Measurements from ENCODE around the gene C11orf91. TPM values are rescaled to one million over a fixed set of nuclear protein-coding genes. Genes with fewer than 3 reads are reported as not detected.
"Not testable (repeated sequence)": the region's sequence is repeated elsewhere in the genome, so short reads cannot be mapped to it uniquely, and the experiment has no call there.

C11orf91 gene
- total RNA-seq, 1 donor: not detected

DNA sequence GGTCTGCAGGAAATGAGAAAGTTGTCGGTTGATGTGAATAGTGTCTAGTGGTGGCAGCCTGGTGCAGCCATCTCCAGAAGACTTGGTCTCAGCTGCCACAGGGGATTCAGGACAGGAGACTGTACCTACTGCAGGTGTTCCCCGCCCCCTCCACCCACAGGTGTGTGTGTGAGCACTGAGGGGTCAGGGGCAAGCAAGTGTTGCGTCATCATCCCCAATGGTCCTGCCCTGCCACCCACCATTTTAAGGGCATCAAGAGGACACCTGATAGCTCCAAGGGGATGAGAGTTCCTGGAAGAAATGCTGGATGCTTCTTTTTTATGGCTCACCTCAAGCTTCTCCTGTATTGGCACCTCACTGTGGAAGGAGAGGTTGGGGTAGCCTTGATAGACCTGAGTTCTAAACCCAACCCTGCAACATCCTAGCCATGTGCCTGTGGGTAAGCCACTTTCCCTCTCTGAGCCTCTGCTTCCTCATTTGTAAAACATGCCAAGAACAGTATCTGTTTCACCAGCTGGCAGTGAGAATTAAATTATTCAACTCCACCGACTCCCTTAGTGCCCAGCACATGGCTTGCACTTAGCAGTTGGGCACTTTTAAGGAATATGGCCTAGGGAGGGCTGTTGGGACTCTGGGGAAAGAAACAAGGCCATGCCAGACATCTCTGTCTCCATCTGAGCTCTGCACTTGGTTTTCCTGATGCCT, 6.1 kb downstream of the C11orf91 start:
- Histone ChIP-seq H3K4me1 (ENCODE audit: insufficient read depth, low read length) (no peaks in the 10 kb centered on the region), H3K27me3 (ENCODE audit: insufficient read depth, low read length) (no peaks in the 10 kb centered on the region), H3K4me3 (ENCODE audit: low read length) (no peak overlapping the region), H3K9me3 (ENCODE audit: low read depth, low read length) (no peaks in the 10 kb centered on the region)

DNA sequence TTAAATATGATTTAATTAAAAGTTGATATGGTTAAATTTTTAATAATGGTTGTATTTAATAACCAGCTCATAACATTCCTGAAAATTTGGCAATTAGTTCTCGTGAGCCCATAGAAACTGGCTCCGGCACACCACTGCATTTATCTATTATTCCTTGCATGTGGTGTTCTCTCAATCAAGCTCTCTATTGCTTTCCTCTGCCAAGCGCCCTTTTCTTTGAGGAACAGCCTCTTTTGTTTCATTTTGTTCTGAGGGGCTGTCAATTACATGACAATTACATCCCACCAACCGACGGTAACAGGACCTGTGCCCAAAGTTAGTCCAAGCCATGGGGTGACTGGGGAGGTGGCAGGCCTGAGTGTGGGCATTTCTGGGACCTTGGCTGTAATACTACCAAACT, 8.1 kb downstream of the C11orf91 start:
- no peaks in the 10 kb centered on the region for H3K27me3 ChIP-seq (ENCODE audit: insufficient read depth, low read length)

DNA sequence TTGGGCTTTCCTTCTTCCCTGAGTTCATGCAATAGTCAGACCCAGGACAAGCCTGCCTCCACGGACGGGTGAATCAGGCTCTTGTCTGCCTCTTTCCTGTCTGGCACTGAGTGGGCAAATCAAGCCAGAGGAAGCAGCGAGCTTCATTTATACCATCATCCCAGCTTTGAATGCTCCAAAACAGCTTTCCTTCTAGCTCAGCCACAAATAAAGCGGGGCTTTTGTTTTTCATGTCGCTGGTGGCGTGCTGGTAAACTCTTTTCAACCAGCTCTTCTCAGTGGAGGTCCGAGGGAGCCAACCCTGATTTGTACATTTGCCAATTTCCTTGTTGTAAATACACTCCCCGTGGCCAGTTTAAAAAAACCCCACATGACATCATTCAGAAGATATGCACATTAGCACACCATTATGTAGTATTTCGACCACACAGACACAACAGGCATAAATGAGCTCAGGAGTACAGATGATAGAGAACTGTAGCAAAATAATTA, 8.6 kb downstream of the C11orf91 start:
- Histone ChIP-seq H3K4me3 (ENCODE audit: low read length) (no peak overlapping the region), H3K9me3 (ENCODE audit: low read depth, low read length) (no peaks in the 10 kb centered on the region), H3K4me1 (ENCODE audit: insufficient read depth, low read length) (no peaks in the 10 kb centered on the region), H3K27me3 (ENCODE audit: insufficient read depth, low read length) (no peaks in the 10 kb centered on the region)

More for the DNA sequence above, 8.1 kb downstream of the C11orf91 start:
- Histone ChIP-seq H3K4me1 (ENCODE audit: insufficient read depth, low read length) (no peaks in the 10 kb centered on the region), H3K9me3 (ENCODE audit: low read depth, low read length) (no peaks in the 10 kb centered on the region), H3K4me3 (ENCODE audit: low read length) (no peak overlapping the region)

DNA sequence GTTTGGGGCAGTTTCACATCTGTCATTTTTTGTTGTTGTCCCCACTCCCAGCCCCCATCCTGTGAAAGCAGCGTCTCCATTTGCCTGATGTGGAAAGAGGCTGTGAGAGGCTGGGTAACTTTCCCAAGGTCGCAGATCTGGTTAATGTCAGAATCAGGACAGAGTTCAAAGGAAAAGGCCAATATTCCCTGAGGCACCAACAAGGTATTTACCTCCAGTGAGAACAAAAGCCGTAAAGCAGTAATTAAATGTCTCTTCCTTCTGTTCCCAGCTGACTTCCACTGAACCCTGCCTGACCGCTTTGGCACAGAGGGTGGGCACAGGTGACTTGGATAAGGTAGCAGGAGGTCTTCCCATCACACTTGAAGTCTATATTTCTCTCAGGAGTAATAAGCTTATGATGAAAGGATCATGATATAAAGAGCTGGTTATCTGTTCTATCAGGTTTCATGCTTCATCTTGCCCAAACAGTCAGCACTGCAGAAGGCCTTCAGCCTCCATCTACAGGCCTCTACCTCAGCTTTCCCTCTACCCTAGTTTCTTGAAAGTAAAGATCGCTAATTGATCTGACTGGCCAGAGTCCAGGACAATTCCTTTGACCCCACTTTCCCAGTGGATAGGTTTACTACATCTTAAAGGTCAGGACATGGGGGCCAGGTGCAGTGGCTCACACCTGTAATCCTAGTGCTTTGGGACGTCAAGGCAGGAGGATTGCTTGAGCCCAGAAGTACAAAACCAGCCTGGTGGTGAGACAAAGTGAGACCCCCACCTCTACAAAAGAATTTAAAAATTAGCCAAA, 9.4 kb downstream of the C11orf91 start:
- Histone ChIP-seq H3K9me3 (ENCODE audit: low read depth, low read length) (no peaks in the 10 kb centered on the region), H3K4me3 (ENCODE audit: low read length) (no peak overlapping the region), H3K4me1 (ENCODE audit: insufficient read depth, low read length) (no peaks in the 10 kb centered on the region), H3K27me3 (ENCODE audit: insufficient read depth, low read length) (no peaks in the 10 kb centered on the region)

DNA sequence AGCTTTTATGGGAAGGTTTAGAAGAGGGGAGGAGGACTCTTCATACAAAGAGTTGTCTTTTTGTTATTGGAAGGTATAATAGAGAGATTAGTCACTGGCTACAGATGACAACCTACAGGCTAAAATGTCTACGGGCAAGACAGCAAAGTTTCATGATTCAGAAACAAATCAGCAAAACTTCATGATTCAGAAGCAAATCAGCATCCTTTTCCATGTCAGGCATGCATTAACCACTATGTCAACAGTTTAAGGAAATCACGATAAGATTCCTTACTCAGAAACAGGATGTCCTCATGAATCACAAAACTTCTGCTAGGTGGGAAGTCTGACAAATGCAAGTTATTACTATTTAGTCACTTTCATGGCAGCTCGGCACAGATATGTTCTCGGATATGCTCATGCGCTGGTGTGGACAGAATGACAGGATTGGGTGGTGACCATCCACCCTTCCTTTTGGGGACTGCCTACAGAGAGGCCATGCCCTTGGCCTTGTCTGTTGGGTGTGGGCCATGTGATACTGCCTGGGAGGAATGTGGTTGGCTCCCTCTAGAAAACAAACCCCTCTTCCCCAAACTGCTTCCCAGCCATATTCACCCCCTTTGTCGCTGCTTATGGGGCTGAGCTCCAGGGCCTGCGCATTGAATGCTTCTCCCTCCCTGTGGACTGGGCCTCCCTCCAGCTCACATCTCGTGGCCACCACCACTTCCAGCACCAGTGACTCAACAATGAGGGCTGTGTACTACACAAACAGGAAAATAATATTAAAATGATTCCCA, 10.1 kb downstream of the C11orf91 start:
- H3K9me3 ChIP-seq (ENCODE audit: low read depth, low read length): no peaks in the 10 kb centered on the region
- no peaks in the 10 kb centered on the region for H3K4me1 ChIP-seq (ENCODE audit: insufficient read depth, low read length)
- H3K4me3 ChIP-seq (ENCODE audit: low read length): no peak overlapping the region
- H3K27me3 ChIP-seq (ENCODE audit: insufficient read depth, low read length): no peaks in the 10 kb centered on the region

DNA sequence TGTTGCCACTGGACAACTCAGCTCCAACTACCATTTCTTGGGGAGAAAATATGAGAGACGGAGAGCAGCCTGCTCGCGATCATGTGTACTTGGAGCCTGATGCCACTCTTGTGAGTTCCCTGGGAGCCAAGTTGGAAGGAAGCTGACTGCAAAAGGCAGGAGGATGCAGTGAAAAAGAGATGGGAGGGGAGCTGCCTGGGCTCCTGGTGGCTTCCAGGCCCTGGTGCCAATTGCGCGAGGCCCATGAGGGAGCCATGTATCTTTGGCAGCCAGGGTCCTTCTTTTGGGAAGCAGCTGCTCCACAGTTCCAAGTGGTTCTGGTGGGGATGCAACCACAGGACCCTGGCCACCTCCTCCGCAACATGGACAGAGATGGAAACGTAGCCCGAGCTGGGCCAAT, 11.1 kb downstream of the C11orf91 start:
- no peaks in the 10 kb centered on the region for H3K4me1 ChIP-seq (ENCODE audit: insufficient read depth, low read length)
- no peak overlapping the region for H3K4me3 ChIP-seq (ENCODE audit: low read length)
- H3K27me3 ChIP-seq (ENCODE audit: insufficient read depth, low read length): no peaks in the 10 kb centered on the region
- H3K9me3 ChIP-seq (ENCODE audit: low read depth, low read length): no peaks in the 10 kb centered on the region

DNA sequence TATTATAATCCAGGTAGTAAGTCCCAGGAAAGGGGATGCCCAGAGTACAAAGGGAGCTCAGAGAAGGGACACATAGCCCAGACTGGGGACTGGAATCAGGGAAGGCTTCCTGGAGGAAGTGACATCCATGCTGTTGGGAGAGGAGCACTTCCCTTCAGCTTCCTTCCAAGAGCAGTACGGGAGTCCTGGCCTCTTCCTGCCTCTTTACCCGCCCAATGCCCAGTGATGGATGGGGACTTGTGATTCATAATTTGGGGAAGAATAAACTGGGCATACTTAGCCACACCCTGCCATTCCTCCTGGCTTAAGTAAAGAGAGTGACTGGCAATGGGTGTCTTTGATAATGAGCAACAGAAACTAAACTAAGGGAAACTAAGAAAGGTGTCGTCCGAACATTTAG, 11.5 kb downstream of the C11orf91 start:
- H3K4me3 ChIP-seq (ENCODE audit: low read length): no peak overlapping the region
- no peaks in the 10 kb centered on the region for H3K4me1 ChIP-seq (ENCODE audit: insufficient read depth, low read length)
- no peaks in the 10 kb centered on the region for H3K9me3 ChIP-seq (ENCODE audit: low read depth, low read length)
- no peaks in the 10 kb centered on the region for H3K27me3 ChIP-seq (ENCODE audit: insufficient read depth, low read length)

DNA sequence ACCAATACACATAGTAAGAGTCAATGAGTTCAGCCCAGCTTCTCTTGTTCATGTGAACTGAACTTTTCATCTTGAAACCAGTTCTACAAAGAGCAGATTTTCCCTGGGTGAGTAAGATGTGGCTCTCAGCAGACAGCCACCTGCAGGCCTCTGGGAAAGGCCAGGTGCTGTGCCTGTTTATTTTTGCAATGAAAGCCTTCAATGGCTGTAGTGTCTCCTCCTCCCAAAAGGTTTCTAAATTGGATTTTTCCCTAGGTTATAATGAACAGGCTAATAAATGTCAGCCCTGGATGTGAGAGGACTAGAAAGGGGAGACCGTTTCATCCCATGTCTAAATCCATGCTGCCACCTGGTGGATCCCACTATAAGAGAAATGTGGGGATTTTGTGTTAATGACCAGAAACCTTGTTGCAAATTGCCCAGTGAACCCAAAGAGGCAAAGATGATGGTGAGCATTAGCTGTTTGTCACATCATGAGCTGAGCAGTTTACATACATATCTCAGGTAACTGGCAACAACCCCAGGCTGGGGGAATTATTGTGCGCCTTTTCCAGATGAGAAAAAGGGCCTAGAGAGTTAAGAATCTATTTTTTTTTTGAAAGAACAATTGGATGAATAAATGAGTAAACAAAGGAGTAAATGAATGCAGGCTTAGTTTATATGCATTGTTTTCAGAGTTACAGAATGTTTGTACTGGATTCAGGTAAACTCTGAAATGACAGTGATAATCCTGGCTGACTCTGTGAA, 12.7 kb downstream of the C11orf91 start:
- Histone ChIP-seq H3K9me3 (ENCODE audit: low read depth, low read length) (no peaks in the 10 kb centered on the region), H3K4me1 (ENCODE audit: insufficient read depth, low read length) (no peaks in the 10 kb centered on the region), H3K27me3 (ENCODE audit: insufficient read depth, low read length) (no peaks in the 10 kb centered on the region), H3K4me3 (ENCODE audit: low read length) (no peak overlapping the region)

DNA sequence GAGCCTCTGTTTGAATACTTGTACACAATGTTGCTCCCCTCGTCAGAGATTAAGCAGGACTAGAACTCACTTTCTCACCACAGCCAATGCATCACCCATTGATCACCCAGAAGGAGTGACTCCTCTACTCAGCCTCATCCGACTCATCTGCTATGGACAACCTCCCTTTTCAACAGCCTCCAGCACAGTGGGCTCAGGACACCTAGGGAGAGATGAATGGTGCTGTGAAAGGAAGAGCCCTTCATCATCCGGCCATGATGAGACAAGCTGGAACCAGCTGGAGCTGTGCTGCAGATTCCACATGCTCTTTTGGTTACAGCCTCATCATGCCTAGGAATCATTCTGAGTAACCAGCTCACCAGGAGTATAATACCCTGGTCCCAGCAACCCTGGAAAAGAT, 15.5 kb downstream of the C11orf91 start:
- H3K4me3 ChIP-seq (ENCODE audit: low read length): no peak overlapping the region
- no peaks in the 10 kb centered on the region for H3K9me3 ChIP-seq (ENCODE audit: low read depth, low read length)
- peaks cover 9% of the 10 kb centered on the region for H3K27me3 ChIP-seq (ENCODE audit: insufficient read depth, low read length)
- no peaks in the 10 kb centered on the region for H3K4me1 ChIP-seq (ENCODE audit: insufficient read depth, low read length)

DNA sequence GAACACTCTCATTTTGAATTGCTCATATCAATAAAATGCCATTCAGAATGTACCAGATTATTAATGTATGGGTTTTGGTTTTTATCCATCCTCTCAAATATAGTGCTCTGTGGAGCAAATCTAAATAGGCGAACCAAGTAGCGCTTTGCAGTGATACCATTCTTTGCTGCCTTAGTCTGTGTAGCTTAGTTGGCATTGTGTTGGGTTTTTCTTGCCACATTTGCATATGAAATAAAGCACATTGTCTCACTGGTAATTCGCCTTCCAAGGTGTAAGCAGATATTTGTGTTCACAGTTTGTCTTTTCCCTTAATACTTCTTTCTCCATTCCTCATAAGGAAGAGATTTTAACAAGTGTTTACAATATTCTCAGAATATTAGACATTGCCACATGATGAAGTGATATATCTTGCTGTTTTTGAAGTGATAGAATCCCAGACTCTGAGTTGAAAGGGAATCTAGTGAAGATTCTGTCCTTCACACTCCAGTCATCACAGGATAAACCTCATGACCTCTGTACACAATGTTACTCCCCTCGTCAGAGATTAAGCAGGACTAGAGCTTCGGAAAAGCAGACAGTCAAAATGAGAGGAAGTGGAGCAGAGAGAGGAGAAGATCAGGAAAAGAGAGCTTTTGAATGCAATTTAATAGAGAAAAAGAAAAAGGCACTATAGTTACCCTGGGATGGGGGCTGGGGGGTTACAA, 16.5 kb downstream of the C11orf91 start:
- H3K9me3 ChIP-seq (ENCODE audit: low read depth, low read length): no peaks in the 10 kb centered on the region
- H3K27me3 ChIP-seq (ENCODE audit: insufficient read depth, low read length): peaks cover 11% of the 10 kb centered on the region
- H3K4me1 ChIP-seq (ENCODE audit: insufficient read depth, low read length): no peaks in the 10 kb centered on the region
- H3K4me3 ChIP-seq (ENCODE audit: low read length): no peak overlapping the region

DNA sequence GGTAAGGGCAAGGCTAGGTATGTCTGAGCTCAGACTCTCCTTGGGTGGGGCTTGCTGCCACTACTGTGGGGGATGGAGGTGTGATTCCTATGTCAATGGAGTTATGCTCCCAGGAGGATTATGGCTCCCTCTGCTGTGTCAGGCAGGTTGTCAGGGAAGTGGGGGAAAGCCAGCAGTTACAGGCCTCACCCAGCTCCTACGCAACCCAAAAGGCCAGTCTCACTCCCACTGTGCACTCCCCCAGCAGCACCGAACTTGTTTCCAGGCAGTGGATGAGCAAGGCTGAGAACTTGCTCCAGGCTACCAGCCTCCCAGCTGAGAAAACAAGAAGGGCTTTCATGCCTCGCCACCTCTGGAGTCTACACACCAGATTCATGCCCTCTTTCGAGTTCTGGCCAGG, 18.2 kb downstream of the C11orf91 start:
- no peaks in the 10 kb centered on the region for H3K4me1 ChIP-seq (ENCODE audit: insufficient read depth, low read length)

DNA sequence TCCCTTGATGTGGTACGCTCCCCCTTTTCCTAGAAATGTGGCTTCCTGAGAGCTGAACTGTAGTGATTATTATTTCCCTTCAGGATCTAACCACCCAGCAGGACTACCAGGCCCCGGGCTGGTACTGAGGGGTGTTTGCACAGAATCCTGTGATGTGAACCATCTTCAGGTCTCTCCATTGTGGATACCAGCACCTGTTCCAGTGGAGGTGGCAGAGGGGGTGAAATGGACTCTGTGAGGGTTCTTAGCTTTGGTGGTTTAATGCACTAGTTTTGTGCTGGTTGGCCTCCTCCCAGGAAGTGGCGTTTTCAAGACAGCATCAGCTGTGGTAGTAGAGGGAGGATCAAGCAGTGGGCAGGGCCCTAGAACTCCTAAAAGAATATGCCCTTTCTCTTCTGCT, 18.6 kb downstream of the C11orf91 start:
- H3K27me3 ChIP-seq (ENCODE audit: insufficient read depth, low read length): peaks cover 13% of the 10 kb centered on the region
- no peak overlapping the region for H3K4me3 ChIP-seq (ENCODE audit: low read length)
- H3K4me1 ChIP-seq (ENCODE audit: insufficient read depth, low read length): no peaks in the 10 kb centered on the region
- H3K9me3 ChIP-seq (ENCODE audit: low read depth, low read length): no peaks in the 10 kb centered on the region

More for the DNA sequence above, 18.2 kb downstream of the C11orf91 start:
- Histone ChIP-seq H3K9me3 (ENCODE audit: low read depth, low read length) (no peaks in the 10 kb centered on the region), H3K4me3 (ENCODE audit: low read length) (no peak overlapping the region), H3K27me3 (ENCODE audit: insufficient read depth, low read length) (peaks cover 13% of the 10 kb centered on the region)

DNA sequence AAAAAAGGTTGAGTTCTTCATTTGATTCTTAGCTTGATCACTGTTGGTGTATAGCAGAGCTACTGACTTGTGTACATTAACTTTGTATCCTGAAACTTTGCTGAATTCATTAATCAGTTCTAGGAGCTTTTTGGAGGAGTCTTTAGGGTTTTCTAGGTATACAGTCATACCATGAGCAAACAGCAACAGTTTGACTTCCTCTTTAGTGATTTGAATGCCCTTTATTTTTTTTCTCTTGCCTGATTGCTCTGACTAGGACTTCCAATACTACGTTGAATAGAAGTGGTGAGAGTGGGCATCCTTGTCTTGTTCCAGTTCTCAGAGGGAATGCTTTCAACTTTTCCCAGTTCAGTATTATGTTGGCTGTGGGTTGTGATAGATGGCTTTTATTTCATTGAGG, 22.0 kb downstream of the C11orf91 start:
- not testable (repeated sequence) for H3K9me3 ChIP-seq (ENCODE audit: low read depth, low read length); H3K4me3 ChIP-seq (ENCODE audit: low read length); H3K4me1 ChIP-seq (ENCODE audit: insufficient read depth, low read length)
- peaks cover 13% of the 10 kb centered on the region for H3K27me3 ChIP-seq (ENCODE audit: insufficient read depth, low read length)
